HEK293 (cell line): ENCODE results near the gene PLCG2.

Source experiments
- CTCF ChIA-PET: fragments of 350-600 bp; formaldehyde crosslinking; extraction: SDS; loops from one replicate; lab custom pipeline; 2021; ENCODE audit warnings: antibody characterized with exemption; lab: Yijun Ruan, JAX
- POLR2A ChIA-PET: fragments of 300-600 bp; formaldehyde crosslinking; extraction: SDS; loops from one replicate; lab custom pipeline; 2020; ENCODE audit warnings: antibody characterized with exemption, inconsistent platforms; lab: Yijun Ruan, JAX
- H3K27ac ChIP-seq: fragments of 200-500 bp; sonication (Bioruptor generic); 2 replicates; pipeline ENCODE4 v1.5.1; 2014; ENCODE audit warnings: low read depth, low read length, control low read depth, inconsistent platforms; ENCODE audit errors: extremely low read depth
- H3K36me3 ChIP-seq, 2 experiments: fragments of 200-500 bp in 1 of 2; sonication (Bioruptor generic) in 1 of 2; 1 replicate in 1 of 2; 2 replicates in 1 of 2; pipeline ENCODE4 v1.5.1; 2014 to 2017; ENCODE audit warnings: inconsistent platforms in 2 of 2, low read length in 2 of 2; ENCODE audit not compliant: control insufficient read depth in 2 of 2, insufficient read depth in 1 of 2
- H3K4me1 ChIP-seq: fragments of 200-500 bp; sonication (Bioruptor generic); 2 replicates; pipeline ENCODE4 v1.5.1; 2014; ENCODE audit warnings: mild to moderate bottlenecking, low read length, inconsistent platforms; ENCODE audit not compliant: control insufficient read depth, insufficient read depth
- H3K4me3 ChIP-seq: 2 replicates; pipeline ENCODE4 v1.5.1; 2011; ENCODE audit warnings: low read depth, mild to moderate bottlenecking, control low read depth, low read length, moderate library complexity
- H3K9me3 ChIP-seq: fragments of 200-500 bp; sonication (Bioruptor generic); 2 replicates; pipeline ENCODE4 v1.5.1; 2014; ENCODE audit warnings: low read depth, low read length, inconsistent platforms; ENCODE audit not compliant: control insufficient read depth, insufficient read depth
- HOXD13 ChIP-seq: sonication (generic); formaldehyde crosslinking; IDR thresholded peaks from 2 replicates; pipeline ENCODE4 v1.8.0; 2022; ENCODE audit warnings: missing genetic modification reagents, borderline replicate concordance
- MEIS1 ChIP-seq: sonication (generic); formaldehyde crosslinking; IDR thresholded peaks from 2 replicates; pipeline ENCODE4 v1.8.1; 2022; ENCODE audit warnings: missing genetic modification reagents, mild to moderate bottlenecking, borderline replicate concordance
- ZNF23 ChIP-seq: fragments of 450-650 bp; formaldehyde crosslinking; IDR thresholded peaks from 2 replicates; pipeline ENCODE4 v1.5.1; 2016; ENCODE audit warnings: missing biosample characterization, missing genetic modification characterization, borderline replicate concordance
- ZNF335 ChIP-seq: fragments of 450-650 bp; formaldehyde crosslinking; conservative IDR thresholded peaks from 2 replicates; pipeline ENCODE4 v1.5.1; 2016; ENCODE audit warnings: missing biosample characterization, missing genetic modification characterization
- ZNF529 ChIP-seq: fragments of 450-650 bp; formaldehyde crosslinking; IDR thresholded peaks from 2 replicates; pipeline ENCODE4 v1.5.1; 2017; ENCODE audit warnings: missing genetic modification characterization, missing biosample characterization; ENCODE audit not compliant: insufficient replicate concordance
- ZNF555 ChIP-seq: fragments of 450-650 bp; formaldehyde crosslinking; conservative IDR thresholded peaks from 2 replicates; pipeline ENCODE4 v1.5.1; 2017; ENCODE audit warnings: missing biosample characterization, mild to moderate bottlenecking, missing genetic modification characterization, inconsistent platforms
- ZNF629 ChIP-seq: fragments of 450-650 bp; formaldehyde crosslinking; IDR thresholded peaks from 2 replicates; pipeline ENCODE4 v1.5.1; 2017; ENCODE audit warnings: missing biosample characterization, missing genetic modification characterization
- ZNF768 ChIP-seq: fragments of 450-650 bp; formaldehyde crosslinking; IDR thresholded peaks from 2 replicates; pipeline ENCODE4 v1.5.1; 2018; ENCODE audit warnings: missing biosample characterization, mild to moderate bottlenecking, missing genetic modification characterization
- ZNF792 ChIP-seq: fragments of 450-650 bp; formaldehyde crosslinking; IDR thresholded peaks from 2 replicates; pipeline ENCODE4 v1.5.1; 2016; ENCODE audit warnings: missing biosample characterization, missing genetic modification characterization
- TF ChIP-seq, protein P1 (sequence below): fragments of 450-650 bp; formaldehyde crosslinking; IDR thresholded peaks from 2 replicates; pipeline ENCODE4 v1.5.1; 2016; ENCODE audit warnings: missing biosample characterization, missing genetic modification characterization
- TF ChIP-seq, protein P2 (sequence below): fragments of 450-650 bp; formaldehyde crosslinking; IDR thresholded peaks from 2 replicates; pipeline ENCODE4 v1.5.1; 2017; ENCODE audit warnings: missing biosample characterization, missing genetic modification characterization
- TF ChIP-seq, protein P3 (sequence below): fragments of 450-650 bp; formaldehyde crosslinking; IDR thresholded peaks from 2 replicates; pipeline ENCODE4 v1.5.1; 2016; ENCODE audit warnings: missing biosample characterization, missing genetic modification characterization

The PLCG2 gene

DNA sequence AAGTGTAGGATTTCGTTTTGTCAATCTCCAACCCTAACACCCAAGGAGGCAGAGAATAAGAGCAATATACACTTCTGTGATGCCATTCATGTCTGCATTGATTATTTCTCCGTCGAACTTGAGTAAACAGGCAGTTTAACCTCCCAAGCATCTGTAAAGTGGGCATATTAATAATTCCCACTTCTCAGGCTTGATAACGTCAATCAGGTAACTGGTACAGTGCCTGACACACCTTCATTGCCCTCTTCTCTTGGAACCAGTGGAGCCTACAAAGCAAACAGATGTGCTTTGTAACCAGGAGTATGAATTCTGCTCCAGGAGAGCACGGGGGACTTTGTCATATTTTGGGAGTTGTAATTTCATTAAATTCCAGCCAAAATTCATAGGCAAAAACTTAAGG is 32.5 kb upstream of the PLCG2 start:
- Histone ChIP-seq H3K27ac (no peak overlapping the region), H3K4me1 (no peaks in the 10 kb centered on the region), H3K4me3 (peak overlapping the region; percentile 32), H3K36me3 (no peaks in the 10 kb centered on the region), H3K9me3 (no peaks in the 10 kb centered on the region)
- POLR2A ChIA-PET, result no interaction called here
- TF ChIP-seq ZNF335 (tag by site-specific recombination) (peak; percentile 1; the same call in 1 of the 2 replicates), ZNF629 (tag by site-specific recombination) (no peak), MEIS1 (no peak)
- CTCF ChIA-PET, result interaction anchor here (1.2 kb wide), 1 partner anchor 128 kb away, joined by 3 read pairs; no protein-coding TSS in a partner anchor

DNA sequence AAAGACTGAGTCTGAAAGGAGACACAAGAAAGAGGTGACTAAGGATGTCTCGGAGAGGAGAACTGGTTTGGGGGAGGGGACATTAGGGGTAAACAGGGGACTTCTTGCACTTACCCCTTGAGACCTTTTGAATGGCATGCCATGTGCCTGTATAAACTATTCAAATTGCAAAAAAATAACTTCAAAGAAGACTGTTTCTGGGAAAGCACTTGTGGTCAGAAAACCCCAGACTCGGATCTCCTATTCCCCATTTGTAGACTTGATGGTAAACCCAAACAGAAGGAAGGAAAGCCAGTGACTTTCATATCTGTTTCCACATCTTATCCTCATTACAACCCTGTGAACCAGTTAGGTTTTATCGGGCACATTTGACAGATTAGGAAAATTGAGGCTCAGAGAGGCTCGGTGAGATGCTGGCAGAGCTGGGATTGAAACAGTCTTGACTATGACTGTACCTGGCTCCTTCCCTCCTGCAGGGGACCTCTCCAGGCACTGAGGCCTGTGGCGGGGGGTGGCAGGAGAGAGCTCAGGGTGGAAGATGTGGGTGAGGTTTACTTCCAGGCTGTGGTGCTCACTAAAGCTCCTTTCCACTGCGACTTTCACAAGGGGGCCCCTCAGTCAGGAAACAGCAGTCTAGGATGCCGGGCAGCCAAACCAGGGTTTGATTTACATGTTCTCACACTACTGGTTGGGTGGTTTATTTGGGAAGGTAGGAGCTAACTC is 30.5 kb upstream of the PLCG2 start:
- no peaks in the 10 kb centered on the region for H3K9me3 ChIP-seq
- no peaks in the 10 kb centered on the region for H3K36me3 ChIP-seq
- ChIA-PET CTCF (no interaction called here), POLR2A (no interaction called here)
- H3K4me3 ChIP-seq, result no peak overlapping the region
- H3K27ac ChIP-seq, result no peak overlapping the region
- TF ChIP-seq ZNF23 (tag by site-specific recombination), result no peak
- TF ChIP-seq, protein P1, sequence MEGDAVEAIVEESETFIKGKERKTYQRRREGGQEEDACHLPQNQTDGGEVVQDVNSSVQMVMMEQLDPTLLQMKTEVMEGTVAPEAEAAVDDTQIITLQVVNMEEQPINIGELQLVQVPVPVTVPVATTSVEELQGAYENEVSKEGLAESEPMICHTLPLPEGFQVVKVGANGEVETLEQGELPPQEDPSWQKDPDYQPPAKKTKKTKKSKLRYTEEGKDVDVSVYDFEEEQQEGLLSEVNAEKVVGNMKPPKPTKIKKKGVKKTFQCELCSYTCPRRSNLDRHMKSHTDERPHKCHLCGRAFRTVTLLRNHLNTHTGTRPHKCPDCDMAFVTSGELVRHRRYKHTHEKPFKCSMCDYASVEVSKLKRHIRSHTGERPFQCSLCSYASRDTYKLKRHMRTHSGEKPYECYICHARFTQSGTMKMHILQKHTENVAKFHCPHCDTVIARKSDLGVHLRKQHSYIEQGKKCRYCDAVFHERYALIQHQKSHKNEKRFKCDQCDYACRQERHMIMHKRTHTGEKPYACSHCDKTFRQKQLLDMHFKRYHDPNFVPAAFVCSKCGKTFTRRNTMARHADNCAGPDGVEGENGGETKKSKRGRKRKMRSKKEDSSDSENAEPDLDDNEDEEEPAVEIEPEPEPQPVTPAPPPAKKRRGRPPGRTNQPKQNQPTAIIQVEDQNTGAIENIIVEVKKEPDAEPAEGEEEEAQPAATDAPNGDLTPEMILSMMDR, result peak; percentile 53
- H3K4me1 ChIP-seq, result no peaks in the 10 kb centered on the region

DNA sequence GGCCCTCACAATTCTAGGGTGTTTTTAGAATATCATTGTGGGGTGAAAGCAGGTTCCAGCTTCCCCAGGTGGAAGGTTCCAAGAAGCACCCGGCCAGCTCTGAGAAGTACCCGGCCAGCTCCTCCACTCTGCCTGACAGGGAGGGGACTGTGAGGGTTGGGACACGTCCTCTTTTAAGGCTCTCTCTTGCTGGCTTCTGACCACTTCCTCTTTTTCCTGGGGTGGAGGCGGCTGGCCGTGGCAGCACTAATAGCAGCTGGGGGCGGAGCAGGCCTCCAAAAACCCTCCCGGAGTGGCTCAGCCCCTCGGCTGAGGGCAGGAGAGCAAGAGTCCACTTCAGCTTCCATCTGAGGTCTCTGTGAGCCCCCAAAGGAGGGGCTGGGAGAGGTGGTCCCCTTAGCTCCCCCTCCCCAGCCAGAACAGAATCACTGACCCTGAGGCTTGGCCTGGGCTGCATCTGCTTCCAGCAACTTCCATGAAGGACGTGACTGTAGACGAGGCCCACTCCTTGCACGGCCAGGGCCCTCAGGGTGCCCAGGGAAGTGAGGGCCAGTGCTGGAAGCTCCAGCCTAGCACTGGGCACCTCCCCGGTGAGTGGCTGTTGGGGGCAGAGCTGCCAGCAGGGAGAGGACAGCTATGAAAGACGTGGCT is 26.7 kb upstream of the PLCG2 start:
- CTCF ChIA-PET, result interaction anchor here (1.0 kb wide), 1 partner anchor 13 kb away, joined by 7 read pairs; no protein-coding TSS in a partner anchor
- H3K36me3 ChIP-seq, result no peaks in the 10 kb centered on the region
- no peaks in the 10 kb centered on the region for H3K9me3 ChIP-seq
- TF ChIP-seq, protein P2, sequence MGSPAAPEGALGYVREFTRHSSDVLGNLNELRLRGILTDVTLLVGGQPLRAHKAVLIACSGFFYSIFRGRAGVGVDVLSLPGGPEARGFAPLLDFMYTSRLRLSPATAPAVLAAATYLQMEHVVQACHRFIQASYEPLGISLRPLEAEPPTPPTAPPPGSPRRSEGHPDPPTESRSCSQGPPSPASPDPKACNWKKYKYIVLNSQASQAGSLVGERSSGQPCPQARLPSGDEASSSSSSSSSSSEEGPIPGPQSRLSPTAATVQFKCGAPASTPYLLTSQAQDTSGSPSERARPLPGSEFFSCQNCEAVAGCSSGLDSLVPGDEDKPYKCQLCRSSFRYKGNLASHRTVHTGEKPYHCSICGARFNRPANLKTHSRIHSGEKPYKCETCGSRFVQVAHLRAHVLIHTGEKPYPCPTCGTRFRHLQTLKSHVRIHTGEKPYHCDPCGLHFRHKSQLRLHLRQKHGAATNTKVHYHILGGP (tag by site-specific recombination), result no peak
- H3K27ac ChIP-seq, result no peak overlapping the region
- POLR2A ChIA-PET, result no interaction called here
- H3K4me3 ChIP-seq, result no peak overlapping the region
- H3K4me1 ChIP-seq, result no peaks in the 10 kb centered on the region

DNA sequence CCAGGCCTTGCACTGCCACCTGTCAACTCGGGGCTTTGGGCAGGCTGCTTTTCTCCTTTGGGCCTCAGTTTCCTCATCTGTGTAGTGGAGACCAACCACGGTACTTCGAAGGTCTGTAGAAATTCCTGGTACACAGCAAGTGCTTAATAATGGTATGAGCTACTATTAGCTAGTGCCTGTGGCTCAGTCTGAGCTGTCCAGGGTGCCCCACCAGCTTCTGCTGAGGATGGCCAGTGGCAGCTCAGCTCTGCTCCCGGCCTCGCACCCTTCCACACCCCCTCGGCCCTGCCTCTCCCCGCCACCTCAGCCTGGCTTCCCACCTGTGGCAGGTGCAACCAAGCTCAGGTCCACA is 26.2 kb upstream of the PLCG2 start:
- ChIA-PET CTCF (interaction anchor here (1.0 kb wide), 1 partner anchor 12 kb away, joined by 7 read pairs; no protein-coding TSS in a partner anchor), POLR2A (no interaction called here)
- H3K4me3 ChIP-seq, result no peak overlapping the region

DNA sequence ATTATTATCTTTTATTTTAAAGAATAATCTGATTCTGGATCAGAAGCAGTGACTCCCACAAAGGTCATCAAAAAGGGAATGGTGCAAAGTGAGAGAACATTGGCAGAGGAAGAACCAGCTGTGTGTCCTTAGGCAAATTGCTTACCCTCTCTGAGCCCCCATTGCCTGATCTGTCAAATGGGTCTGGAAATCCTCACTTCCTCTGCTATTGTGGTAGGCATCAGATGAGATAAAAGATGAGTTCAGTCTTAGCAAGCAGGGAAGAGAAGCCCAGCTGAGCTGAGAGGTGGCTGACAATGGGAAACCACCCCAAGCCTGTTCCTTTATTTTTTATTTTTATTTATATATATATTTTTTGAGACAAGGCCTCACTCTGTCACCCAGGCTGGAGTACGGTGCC is 24.2 kb upstream of the PLCG2 start:
- Histone ChIP-seq H3K4me1 (no peaks in the 10 kb centered on the region), H3K27ac (no peak overlapping the region), H3K4me3 (no peak overlapping the region), H3K36me3 (no peaks in the 10 kb centered on the region), H3K9me3 (no peaks in the 10 kb centered on the region)
- ChIA-PET CTCF (interaction anchor here (0.6 to 1.1 kb wide), 2 partner anchors 119 to 1742 kb away, joined by 4 to 7 read pairs; no protein-coding TSS in a partner anchor), POLR2A (no interaction called here)
- peak; percentile 75; the same call in 1 of the 2 replicates for TF ChIP-seq ZNF768 (tag by site-specific recombination)
- no peak for TF ChIP-seq HOXD13
- TF ChIP-seq, protein P3, sequence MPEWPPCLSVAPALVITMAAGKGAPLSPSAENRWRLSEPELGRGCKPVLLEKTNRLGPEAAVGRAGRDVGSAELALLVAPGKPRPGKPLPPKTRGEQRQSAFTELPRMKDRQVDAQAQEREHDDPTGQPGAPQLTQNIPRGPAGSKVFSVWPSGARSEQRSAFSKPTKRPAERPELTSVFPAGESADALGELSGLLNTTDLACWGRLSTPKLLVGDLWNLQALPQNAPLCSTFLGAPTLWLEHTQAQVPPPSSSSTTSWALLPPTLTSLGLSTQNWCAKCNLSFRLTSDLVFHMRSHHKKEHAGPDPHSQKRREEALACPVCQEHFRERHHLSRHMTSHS (tag by site-specific recombination), result no peak
- TF ChIP-seq ZNF529 (tag by site-specific recombination), result no peak

More for the DNA sequence above, 26.2 kb upstream of the PLCG2 start:
- no peaks in the 10 kb centered on the region for H3K36me3 ChIP-seq
- no peaks in the 10 kb centered on the region for H3K9me3 ChIP-seq
- TF ChIP-seq ZNF555 (tag by site-specific recombination) (no peak), ZNF792 (tag by site-specific recombination) (no peak)
- H3K27ac ChIP-seq, result no peak overlapping the region
- no peaks in the 10 kb centered on the region for H3K4me1 ChIP-seq
